ENCODE results near the gene OR6N2. TPM values are rescaled to one million over a fixed set of nuclear protein-coding genes. Genes with fewer than 3 reads are reported as not detected.

Gene OR6N2
- total RNA-seq, 1 donor from 2014 or later, result not detected

- no peak within 1 kb of the TSS for H3K27ac Mint-ChIP-seq (ENCODE audit: unreplicated experiment)
- H3K4me3 Mint-ChIP-seq (ENCODE audit: unreplicated experiment), result no peak within 1 kb of the TSS
- no peak for TF ChIP-seq CTCF (IDR thresholded peaks at IDR 0.05)
- peaks cover 6% of the 10 kb centered on the region for H3K27me3 Mint-ChIP-seq (ENCODE audit: low read depth)
- no peaks in the 10 kb centered on the region for H3K36me3 Mint-ChIP-seq (ENCODE audit: low read depth)
- DNase-seq (ENCODE audit: low spot score), result no peak
- H3K9me3 Mint-ChIP-seq (ENCODE audit: low read depth), result no peaks in the 10 kb centered on the region
- no peaks in the 10 kb centered on the region for H3K4me1 Mint-ChIP-seq (ENCODE audit: low read depth)
These were observed 8.8 kb downstream of the OR6N2 start, which contains the start of gene OR6N1 for GRCh38 chr1:158771950-158772866. Gene OR6N1 (minus strand): TSS chr1:158772195. CDS start chr1:158766682, 5,513 bp downstream.

GRCh38 chr1:158754420-158754819 lies 26.6 kb downstream of the OR6N2 start, which contains the start of gene OR6K6:
Gene OR6K6 (plus strand): TSS chr1:158754720. CDS start chr1:158754888, 168 bp downstream.
- TF ChIP-seq CTCF (IDR thresholded peaks at IDR 0.05), result no peak

GRCh38 chr1:158752155-158752712 lies 28.8 kb downstream of the OR6N2 start:
- Mint-ChIP-seq H3K4me1 (ENCODE audit: low read depth) (no peaks in the 10 kb centered on the region), H3K27ac (ENCODE audit: unreplicated experiment) (no peak overlapping the region), H3K4me3 (ENCODE audit: unreplicated experiment) (no peak overlapping the region), H3K9me3 (ENCODE audit: low read depth) (no peaks in the 10 kb centered on the region), H3K27me3 (ENCODE audit: low read depth) (no peaks in the 10 kb centered on the region), H3K36me3 (ENCODE audit: low read depth) (no peaks in the 10 kb centered on the region)
- no peak for DNase-seq (ENCODE audit: low spot score)
- no peak for TF ChIP-seq CTCF (IDR thresholded peaks at IDR 0.05)

More at GRCh38 chr1:158754420-158754819, 26.6 kb downstream of the OR6N2 start, which contains the start of gene OR6K6:
- Mint-ChIP-seq H3K27me3 (ENCODE audit: low read depth) (no peaks in the 10 kb centered on the region), H3K4me1 (ENCODE audit: low read depth) (no peaks in the 10 kb centered on the region), H3K9me3 (ENCODE audit: low read depth) (peaks cover 4% of the 10 kb centered on the region), H3K27ac (ENCODE audit: unreplicated experiment) (no peak within 1 kb of the TSS), H3K36me3 (ENCODE audit: low read depth) (no peaks in the 10 kb centered on the region), H3K4me3 (ENCODE audit: unreplicated experiment) (no peak within 1 kb of the TSS)
- no peak for DNase-seq (ENCODE audit: low spot score)

GRCh38 chr1:158735848-158736247 lies 45.2 kb downstream of the OR6N2 start:
- Mint-ChIP-seq H3K4me1 (ENCODE audit: low read depth) (no peaks in the 10 kb centered on the region), H3K27me3 (ENCODE audit: low read depth) (peaks cover 5% of the 10 kb centered on the region), H3K36me3 (ENCODE audit: low read depth) (no peaks in the 10 kb centered on the region), H3K4me3 (ENCODE audit: unreplicated experiment) (no peak overlapping the region), H3K27ac (ENCODE audit: unreplicated experiment) (no peak overlapping the region), H3K9me3 (ENCODE audit: low read depth) (no peaks in the 10 kb centered on the region)
- no peak for TF ChIP-seq CTCF (IDR thresholded peaks at IDR 0.05)
- no peak for DNase-seq (ENCODE audit: low spot score)

- H3K9me3 Mint-ChIP-seq (ENCODE audit: low read depth), result no peaks in the 10 kb centered on the region
- no peaks in the 10 kb centered on the region for H3K4me1 Mint-ChIP-seq (ENCODE audit: low read depth)
- H3K36me3 Mint-ChIP-seq (ENCODE audit: low read depth), result no peaks in the 10 kb centered on the region
- H3K27ac Mint-ChIP-seq (ENCODE audit: unreplicated experiment), result no peak overlapping the region
- no peak for TF ChIP-seq CTCF (IDR thresholded peaks at IDR 0.05)
- peaks cover 2% of the 10 kb centered on the region for H3K27me3 Mint-ChIP-seq (ENCODE audit: low read depth)
- no peak for DNase-seq (ENCODE audit: low spot score)
- H3K4me3 Mint-ChIP-seq (ENCODE audit: unreplicated experiment), result no peak overlapping the region
These were observed 48.5 kb downstream of the OR6N2 start for GRCh38 chr1:158732524-158732923.
